Nephron (organoid): ENCODE measurements around the gene GCN1.
A peak's percentile ranks its signal among the peaks of the same experiment; 100 is the strongest.

Experiments
- H3K27ac Mint-ChIP-seq, 3 experiments: 2 replicates each; pipeline ENCODE4 v1.8.0; 2020; ENCODE audit warnings: mixed read lengths in 3 of 3, mild to moderate bottlenecking in 2 of 3, moderate library complexity in 1 of 3
- H3K27me3 Mint-ChIP-seq: 2 replicates; pipeline ENCODE4 v1.8.0; 2021; ENCODE audit warnings: low read depth, mild to moderate bottlenecking, moderate library complexity, mixed read lengths
- H3K36me3 Mint-ChIP-seq: 2 replicates; pipeline ENCODE4 v1.8.0; 2020; ENCODE audit warnings: low read depth, mixed read lengths
- H3K4me1 Mint-ChIP-seq: 2 replicates; pipeline ENCODE4 v1.8.0; 2020; ENCODE audit warnings: mixed read lengths
- H3K4me3 Mint-ChIP-seq, 3 experiments: 2 replicates each; pipeline ENCODE4 v1.8.0; 2020; ENCODE audit warnings: mild to moderate bottlenecking in 3 of 3, mixed read lengths in 3 of 3, moderate library complexity in 2 of 3
- H3K9me3 Mint-ChIP-seq: 2 replicates; pipeline ENCODE4 v1.8.0; 2020; ENCODE audit warnings: mixed read lengths
- CTCF ChIP-seq, 3 experiments: fragments of 200-600 bp; sonication (generic); IDR thresholded peaks; one replicate each; pipeline ENCODE4 v1.5.0; 2021; ENCODE audit warnings: antibody characterized with exemption in 3 of 3; ENCODE audit not compliant: unreplicated experiment in 3 of 3

The GCN1 gene

GRCh38 chr12:120098756-120099470 lies 95.6 kb downstream of the GCN1 start:
- H3K4me1 Mint-ChIP-seq = peaks cover 31% of the 10 kb centered on the region
- TF ChIP-seq CTCF (IDR thresholded peaks at IDR 0.05; ENCODE audit: unreplicated experiment in 3 of 3) = no peak
- H3K27ac Mint-ChIP-seq = no peak overlapping the region

GRCh38 chr12:120096671-120097202 lies 97.8 kb downstream of the GCN1 start:
- Mint-ChIP-seq H3K27ac (no peak overlapping the region), H3K36me3 (peaks cover 7% of the 10 kb centered on the region), H3K4me3 (no peak overlapping the region), H3K4me1 (peaks cover 39% of the 10 kb centered on the region), H3K9me3 (no peaks in the 10 kb centered on the region), H3K27me3 (no peaks in the 10 kb centered on the region)
- TF ChIP-seq CTCF (IDR thresholded peaks at IDR 0.05; ENCODE audit: unreplicated experiment in 3 of 3) = no peak

More at GRCh38 chr12:120098756-120099470, 95.6 kb downstream of the GCN1 start:
- H3K4me3 Mint-ChIP-seq = no peak overlapping the region
- no peaks in the 10 kb centered on the region for H3K9me3 Mint-ChIP-seq
- H3K36me3 Mint-ChIP-seq = peaks cover 13% of the 10 kb centered on the region
- no peaks in the 10 kb centered on the region for H3K27me3 Mint-ChIP-seq

GRCh38 chr12:120095736-120096135 lies 98.8 kb downstream of the GCN1 start:
- no peak for TF ChIP-seq CTCF (IDR thresholded peaks at IDR 0.05; ENCODE audit: unreplicated experiment in 3 of 3)
- H3K4me3 Mint-ChIP-seq = no peak overlapping the region
- H3K4me1 Mint-ChIP-seq = peaks cover 42% of the 10 kb centered on the region
- H3K9me3 Mint-ChIP-seq = no peaks in the 10 kb centered on the region
- H3K27me3 Mint-ChIP-seq = no peaks in the 10 kb centered on the region
- H3K36me3 Mint-ChIP-seq = peaks cover 13% of the 10 kb centered on the region
- peak overlapping the region in 1 of 3 experiments; percentile 55 for H3K27ac Mint-ChIP-seq

- Mint-ChIP-seq H3K4me1 (peaks cover 42% of the 10 kb centered on the region), H3K9me3 (no peaks in the 10 kb centered on the region), H3K4me3 (no peak overlapping the region), H3K27ac (peak overlapping the region in 1 of 3 experiments; percentile 55), H3K36me3 (peaks cover 13% of the 10 kb centered on the region), H3K27me3 (no peaks in the 10 kb centered on the region)
- TF ChIP-seq CTCF (IDR thresholded peaks at IDR 0.05; ENCODE audit: unreplicated experiment in 3 of 3) = no peak
Measured at GRCh38 chr12:120095331-120095730, 99.2 kb downstream of the GCN1 start.

GRCh38 chr12:120094485-120094884 lies 100.0 kb downstream of the GCN1 start:
- H3K36me3 Mint-ChIP-seq = peaks cover 13% of the 10 kb centered on the region
- no peak overlapping the region for H3K4me3 Mint-ChIP-seq
- no peak for TF ChIP-seq CTCF (IDR thresholded peaks at IDR 0.05; ENCODE audit: unreplicated experiment in 3 of 3)
- H3K27me3 Mint-ChIP-seq = no peaks in the 10 kb centered on the region
- H3K4me1 Mint-ChIP-seq = peaks cover 46% of the 10 kb centered on the region
- H3K27ac Mint-ChIP-seq = peak overlapping the region in 2 of 3 experiments; percentile 47 to 50
- no peaks in the 10 kb centered on the region for H3K9me3 Mint-ChIP-seq
